Measurements from ENCODE around the gene ZC3H7A. TPM values are rescaled to one million over a fixed set of nuclear protein-coding genes. Genes with fewer than 3 reads are reported as not detected.

ZC3H7A gene
- total and polyA plus RNA-seq, 2 of the 4 experiments (the other 2 are of a cell fraction): 22.2 to 53.9 TPM

- intact Hi-C loops (cut with micrococcal nuclease): no loop called here
- Histone ChIP-seq H3K27ac (ENCODE audit: insufficient read depth, low read length) (peak overlapping the region; percentile 61), H3K9me3 (ENCODE audit: control insufficient read depth, insufficient read depth, low read length) (no peaks in the 10 kb centered on the region), H4K20me1 (ENCODE audit: insufficient read depth, low read length) (peaks cover 22% of the 10 kb centered on the region; the same call in 1 of the 2 replicates), H2AFZ (replicated peaks; ENCODE audit: low read length, poor library complexity) (peak overlapping the region; percentile 95), H3K4me3 (ENCODE audit: insufficient read depth, low read depth, low read length) (peak overlapping the region; percentile 49), H2AK9ac (replicated peaks; ENCODE audit: low read depth, low read length, poor library complexity) (peak overlapping the region; percentile 98), H3K4me1 (ENCODE audit: control insufficient read depth, insufficient read depth, low read length) (peaks cover 9% of the 10 kb centered on the region), H3K9ac (ENCODE audit: low read depth, low read length) (peak overlapping the region; percentile 62; the same call in 1 of the 2 replicates), H3K79me1 (ENCODE audit: low read depth in 1 of 2, low read length in 2 of 2) (peaks cover 10 to 37% of the 10 kb centered on the region in 2 experiments; a peak in 3 of 4 replicates), H3K9me1 (ENCODE audit: insufficient read depth, low read length) (peaks cover 4% of the 10 kb centered on the region), H2BK5ac (ENCODE audit: low read depth, low read length, poor library complexity, severe bottlenecking) (peak overlapping the region; percentile 75), H2BK20ac (ENCODE audit: low read depth, low read length) (no peak overlapping the region), H3K56ac (ENCODE audit: extremely low read depth, insufficient read depth, low read length) (no peak overlapping the region), H4K8ac (ENCODE audit: low read depth in 2 of 2, low read length in 2 of 2) (peak overlapping the region; percentile 74 to 97), H2AK5ac (ENCODE audit: low read depth, low read length) (peak overlapping the region; percentile 99), H3K23ac (ENCODE audit: low read depth, low read length) (peak overlapping the region; percentile 93), H3K27me3 (ENCODE audit: control insufficient read depth, insufficient read depth, low read length) (no peaks in the 10 kb centered on the region), H2BK120ac (ENCODE audit: low read depth, low read length) (peak overlapping the region; percentile 74), H3K18ac (ENCODE audit: low read depth, low read length) (peak overlapping the region; percentile 70), H3K36me3 (ENCODE audit: control insufficient read depth, insufficient read depth, low read length) (peaks cover 5% of the 10 kb centered on the region), H3K4ac (ENCODE audit: low read depth, low read length) (peak overlapping the region; percentile 93), H3K14ac (replicated peaks; ENCODE audit: low read depth, low read length) (peak overlapping the region; percentile 87), H2BK15ac (ENCODE audit: low read depth, low read length) (no peak overlapping the region), H4K91ac (ENCODE audit: insufficient read depth, low read depth, low read length) (peak overlapping the region; percentile 90), H4K5ac (ENCODE audit: low read depth, low read length) (peak overlapping the region; percentile 67), H3K4me2 (ENCODE audit: low read depth, low read length) (peak overlapping the region; percentile 70)
- no CpG with 5 or more reads among the region's 21 CpGs for WGBS, 2 experiments (ENCODE audit: extremely low coverage in 2 of 2, insufficient read length in 1 of 2)
- CTCF ChIA-PET: interaction anchor here (0.6 to 1.1 kb wide), 4 partner anchors 14 to 267 kb away, joined by 3 read pairs; no protein-coding TSS in a partner anchor
- BruUV-seq (replicated peaks): no TSS peak
- POLR2A ChIA-PET (ENCODE audit: unreplicated experiment): interaction anchor here (0.6 kb wide), 2 partner anchors 13 to 55 kb away, joined by 3 to 4 read pairs; no protein-coding TSS in a partner anchor
- in situ Hi-C loops (cut with MboI; ENCODE audit: low sequenced_read_pairs): no loop called here
- peak; percentile 91 for TF ChIP-seq CEBPB (IDR thresholded peaks at IDR 0.05; ENCODE audit: low read depth, low read length)
- TF ChIP-seq RAD21 (IDR thresholded peaks at IDR 0.05; ENCODE audit: low read length): no peak
- TF ChIP-seq MAFK (IDR thresholded peaks at IDR 0.05; ENCODE audit: low read depth, low read length): no peak
- ATAC-seq (ENCODE audit: low read depth) (no peak), DNase-seq (peak; percentile 49)
- dilution Hi-C loops (cut with HindIII; ENCODE audit: low sequenced_read_pairs, unreplicated experiment): no loop called here
These were observed 53.6 kb downstream of the ZC3H7A start for GRCh38 chr16:11743308-11744074.

Data from IMR-90 (cell line).